GM12875 (cell line): ENCODE data around the gene ZNF609.

Experiments
- H3K4me3 ChIP-seq: one replicate; pipeline ENCODE4 v1.5.1; 2011; ENCODE audit warnings: low read depth, low read length, control low read depth
- CTCF ChIP-seq: IDR thresholded peaks from 2 replicates; pipeline ENCODE4 v1.5.1; 2011; ENCODE audit warnings: low read depth, mild to moderate bottlenecking, control low read depth, inconsistent platforms, low read length, moderate library complexity, borderline replicate concordance; ENCODE audit not compliant: insufficient read depth

ZNF609 gene

GRCh38 chr15:64687688-64688087, 227.3 kb downstream of the ZNF609 start:
- H3K4me3 ChIP-seq = no peak overlapping the region
- no peak for TF ChIP-seq CTCF

- H3K4me3 ChIP-seq = no peak overlapping the region
- TF ChIP-seq CTCF = no peak
These were observed 228.4 kb downstream of the ZNF609 start for GRCh38 chr15:64688770-64689169.

GRCh38 chr15:64690008-64690407, 229.6 kb downstream of the ZNF609 start:
- no peak for TF ChIP-seq CTCF
- H3K4me3 ChIP-seq = no peak overlapping the region

- TF ChIP-seq CTCF = no peak
- no peak overlapping the region for H3K4me3 ChIP-seq
These were observed 230.4 kb downstream of the ZNF609 start for GRCh38 chr15:64690578-64691296.

- H3K4me3 ChIP-seq = no peak overlapping the region
- no peak for TF ChIP-seq CTCF
These were observed 231.7 kb downstream of the ZNF609 start for GRCh38 chr15:64691896-64692565.

- H3K4me3 ChIP-seq = no peak overlapping the region
- TF ChIP-seq CTCF = no peak
These were observed 232.8 kb downstream of the ZNF609 start for GRCh38 chr15:64693134-64693533.

- H3K4me3 ChIP-seq = no peak overlapping the region
- TF ChIP-seq CTCF = no peak
These were observed 234.4 kb downstream of the ZNF609 start for GRCh38 chr15:64694816-64695215.
